Measurements from ENCODE around the gene EZR.

GRCh38 chr6:158769234-158769770 is 49.9 kb downstream of the EZR start:
- TF ChIP-seq CTCF (IDR thresholded peaks at IDR 0.05; ENCODE audit: borderline replicate concordance, extremely low read depth, low read length, poor library complexity, severe bottlenecking), result no peak
- no peak for TF ChIP-seq EZH2 (IDR thresholded peaks at IDR 0.05; ENCODE audit: borderline replicate concordance, low read depth, low read length, severe bottlenecking)
